ENCODE results near the gene PRRT4.

Gene PRRT4

GRCh38 chr7:128389618-128390329 lies 28.3 kb upstream of the PRRT4 start:
- TF ChIP-seq POLR2A (IDR thresholded peaks at IDR 0.05; ENCODE audit: low read depth, low read length) = no peak
- FAIRE-seq (no peak), DNase-seq (ENCODE audit: insufficient read length, low spot score) (no peak)

- TF ChIP-seq POLR2A (IDR thresholded peaks at IDR 0.05; ENCODE audit: low read depth, low read length) = no peak
- FAIRE-seq (no peak), DNase-seq (ENCODE audit: insufficient read length, low spot score) (no peak)
Measured at GRCh38 chr7:128389085-128389617, 27.7 kb upstream of the PRRT4 start.

GRCh38 chr7:128388145-128388485 lies 26.6 kb upstream of the PRRT4 start:
- no peak for TF ChIP-seq POLR2A (IDR thresholded peaks at IDR 0.05; ENCODE audit: low read depth, low read length)
- DNase-seq (ENCODE audit: insufficient read length, low spot score) (no peak), FAIRE-seq (no peak)

GRCh38 chr7:128387216-128388144 lies 26.0 kb upstream of the PRRT4 start:
- TF ChIP-seq POLR2A (IDR thresholded peaks at IDR 0.05; ENCODE audit: low read depth, low read length) = no peak
- FAIRE-seq (no peak), DNase-seq (ENCODE audit: insufficient read length, low spot score) (peak; percentile 88)

- no peak for FAIRE-seq
- no peak for DNase-seq (ENCODE audit: insufficient read length, low spot score)
- TF ChIP-seq POLR2A (IDR thresholded peaks at IDR 0.05; ENCODE audit: low read depth, low read length) = no peak
Measured at GRCh38 chr7:128385988-128386925, 24.8 kb upstream of the PRRT4 start.

- FAIRE-seq (no peak), DNase-seq (ENCODE audit: insufficient read length, low spot score) (no peak)
- TF ChIP-seq POLR2A (IDR thresholded peaks at IDR 0.05; ENCODE audit: low read depth, low read length) = no peak
Measured at GRCh38 chr7:128384726-128385125, 23.2 kb upstream of the PRRT4 start.

GRCh38 chr7:128383776-128384175 lies 22.3 kb upstream of the PRRT4 start:
- TF ChIP-seq POLR2A (IDR thresholded peaks at IDR 0.05; ENCODE audit: low read depth, low read length) = no peak
- DNase-seq (ENCODE audit: insufficient read length, low spot score) (peak; percentile 63), FAIRE-seq (no peak)

- FAIRE-seq = no peak
- no peak for DNase-seq (ENCODE audit: insufficient read length, low spot score)
- no peak for TF ChIP-seq POLR2A (IDR thresholded peaks at IDR 0.05; ENCODE audit: low read depth, low read length)
Measured at GRCh38 chr7:128381161-128381821, 19.8 kb upstream of the PRRT4 start.

- no peak for TF ChIP-seq POLR2A (IDR thresholded peaks at IDR 0.05; ENCODE audit: low read depth, low read length)
- no peak for DNase-seq (ENCODE audit: insufficient read length, low spot score)
- FAIRE-seq = no peak
Measured at GRCh38 chr7:128380483-128381106, 19.1 kb upstream of the PRRT4 start.

GRCh38 chr7:128379900-128380479 lies 18.5 kb upstream of the PRRT4 start:
- FAIRE-seq = no peak
- no peak for TF ChIP-seq POLR2A (IDR thresholded peaks at IDR 0.05; ENCODE audit: low read depth, low read length)
- DNase-seq (ENCODE audit: insufficient read length, low spot score) = no peak

- no peak for TF ChIP-seq POLR2A (IDR thresholded peaks at IDR 0.05; ENCODE audit: low read depth, low read length)
- no peak for DNase-seq (ENCODE audit: insufficient read length, low spot score)
- no peak for FAIRE-seq
Measured at GRCh38 chr7:128378637-128379036, 17.1 kb upstream of the PRRT4 start.

- DNase-seq (ENCODE audit: insufficient read length, low spot score) (no peak), FAIRE-seq (no peak)
- TF ChIP-seq POLR2A (IDR thresholded peaks at IDR 0.05; ENCODE audit: low read depth, low read length) = no peak
Measured at GRCh38 chr7:128376077-128376476, 14.6 kb upstream of the PRRT4 start.

Measured in H54 (cell line).